Tibial artery (tissue), 4 donors: ENCODE data around the gene FABP6.

ENCODE experiments used
- DNase-seq, 2 donors: peaks; one replicate each; pipeline ENCODE4 v3.0.0-alpha.2; 2019
- H3K27ac ChIP-seq, 2 donors: fragments of 200-600 bp; sonication (generic) in 1 of 2; 1 replicate in 1 of 2; 2 replicates in 1 of 2; pipeline ENCODE4 v1.5.1; 2018 to 2019; ENCODE audit warnings: mild to moderate bottlenecking in 1 of 2
- H3K27me3 ChIP-seq, 2 donors: fragments of 200-600 bp; sonication (generic) in 1 of 2; one replicate each; pipeline versions ENCODE4 v1.5.1 to v1.6.0; 2016 to 2019
- H3K36me3 ChIP-seq, 3 donors: fragments of 200-600 bp; sonication (generic) in 2 of 3; one replicate each; pipeline ENCODE4 v1.5.1; 2016 to 2019; ENCODE audit warnings: mild to moderate bottlenecking in 2 of 3
- H3K4me1 ChIP-seq, 4 donors: fragments of 200-600 bp; sonication (generic) in 2 of 4; 1 replicate in 3 of 4; 2 replicates in 1 of 4; pipeline ENCODE4 v1.5.1; 2016 to 2019
- H3K4me3 ChIP-seq, 2 donors: fragments of 200-600 bp; sonication (generic) in 1 of 2; 1 replicate in 1 of 2; 2 replicates in 1 of 2; pipeline ENCODE4 v1.5.1; 2018 to 2019; ENCODE audit warnings: mild to moderate bottlenecking in 2 of 2
- H3K9me3 ChIP-seq, 3 donors: fragments of 200-600 bp; sonication (generic) in 1 of 3; one replicate each; pipeline ENCODE4 v1.5.1; 2016 to 2019
- CTCF ChIP-seq, 2 experiments: fragments of 200-600 bp in 1 of 2; fragments of 450-650 bp in 1 of 2; IDR thresholded peaks; one replicate each; pipeline ENCODE4 v1.5.1; 2017 to 2019; ENCODE audit warnings: antibody characterized with exemption in 2 of 2, mild to moderate bottlenecking in 1 of 2, moderate library complexity in 1 of 2
- intact Hi-C: fragments of 100-400 bp; cut with DNase I; formaldehyde crosslinking; loops from one replicate; pipeline ENCODE4 v1.15.0; 2023; ENCODE audit warnings: low total_unique reads

FABP6 gene

DNA sequence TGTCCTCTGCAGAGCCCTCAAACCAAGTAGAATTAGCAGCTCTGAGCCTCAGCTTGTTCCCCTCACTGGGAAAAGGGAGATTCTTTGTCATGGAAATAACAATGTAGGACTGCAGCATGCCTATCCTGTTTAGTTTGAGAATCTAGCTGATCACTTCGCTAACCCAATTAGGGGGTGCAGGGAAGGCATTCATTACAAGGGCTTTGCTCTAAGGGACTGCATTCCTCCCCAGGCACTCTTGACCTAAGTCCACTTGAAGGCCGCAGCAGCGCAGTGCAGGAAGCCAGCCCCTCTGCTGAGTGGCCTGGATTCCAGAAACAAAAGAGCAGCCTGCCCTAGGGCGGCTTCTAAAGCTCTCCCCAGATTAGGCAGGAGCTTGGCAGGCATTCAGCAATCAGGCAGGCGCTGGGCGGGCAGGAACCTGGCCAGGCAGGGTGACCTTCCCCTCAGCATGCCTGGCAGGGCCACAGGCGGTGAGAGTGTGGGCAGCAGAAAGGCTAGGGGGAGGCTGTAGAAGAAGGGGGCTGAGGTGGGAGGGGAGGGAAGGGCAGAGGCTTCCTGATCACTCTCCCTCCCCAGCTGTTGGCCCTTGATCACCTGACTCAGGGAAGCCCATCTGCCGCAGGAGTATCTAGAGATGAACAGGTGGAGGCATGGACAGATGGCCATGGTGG lies 58.2 kb downstream of the FABP6 start:
- DNase-seq, result no peak
- Histone ChIP-seq H3K4me3 (no peak overlapping the region), H3K36me3 (no peaks in the 10 kb centered on the region), H3K27me3 (no peaks in the 10 kb centered on the region), H3K4me1 (peaks cover 0 to 17% (median 9%) of the 10 kb centered on the region in 4 donors), H3K9me3 (no peaks in the 10 kb centered on the region), H3K27ac (no peak overlapping the region)
- no peak for TF ChIP-seq CTCF (IDR thresholded peaks at IDR 0.05)
- intact Hi-C loops, result no loop called here
